Retinal pigment epithelial cell (primary cell): Measurements from ENCODE around the gene TSPAN9.

Experiments
- DNase-seq: peaks from one replicate; pipeline ENCODE4 v3.0.0-alpha.2; 2010; ENCODE audit warnings: low read depth
- H3K4me3 ChIP-seq: 2 replicates; pipeline ENCODE4 v1.5.1; 2011; ENCODE audit warnings: mild to moderate bottlenecking, low read length, control low read depth, moderate library complexity
- CTCF ChIP-seq: conservative IDR thresholded peaks from 2 replicates; pipeline ENCODE4 v1.5.1; 2011; ENCODE audit warnings: low read depth, low read length, control low read depth, inconsistent platforms

The TSPAN9 gene

GRCh38 chr12:3122841-3123678 is 45.9 kb downstream of the TSPAN9 start:
- DNase-seq: peak; percentile 83
- peak; percentile 10 for TF ChIP-seq CTCF

DNA sequence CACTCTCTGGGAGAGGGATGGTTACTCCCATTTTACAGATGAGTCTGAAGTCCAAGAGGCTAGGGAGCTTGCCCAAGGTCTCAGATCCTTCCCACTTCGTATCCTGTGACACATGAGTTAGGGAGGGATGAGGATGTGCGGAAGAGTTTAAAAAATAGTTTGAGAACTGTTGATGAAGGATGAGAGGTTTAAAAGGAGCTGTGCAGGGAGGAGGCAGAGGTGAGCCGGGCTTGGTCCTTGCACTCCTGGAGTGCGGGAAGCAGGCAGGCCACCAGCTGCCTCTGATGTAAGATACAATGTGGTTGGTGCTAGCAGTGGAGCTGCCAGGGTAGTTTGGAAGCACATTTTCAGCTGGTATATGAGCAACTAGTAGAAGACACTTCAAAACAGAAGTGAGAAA is 46.5 kb downstream of the TSPAN9 start:
- no peak for DNase-seq
- H3K4me3 ChIP-seq: no peak overlapping the region
- TF ChIP-seq CTCF: no peak

More at GRCh38 chr12:3122841-3123678, 45.9 kb downstream of the TSPAN9 start:
- H3K4me3 ChIP-seq: no peak overlapping the region

GRCh38 chr12:3124917-3125316 is 47.7 kb downstream of the TSPAN9 start:
- no peak for TF ChIP-seq CTCF

DNA sequence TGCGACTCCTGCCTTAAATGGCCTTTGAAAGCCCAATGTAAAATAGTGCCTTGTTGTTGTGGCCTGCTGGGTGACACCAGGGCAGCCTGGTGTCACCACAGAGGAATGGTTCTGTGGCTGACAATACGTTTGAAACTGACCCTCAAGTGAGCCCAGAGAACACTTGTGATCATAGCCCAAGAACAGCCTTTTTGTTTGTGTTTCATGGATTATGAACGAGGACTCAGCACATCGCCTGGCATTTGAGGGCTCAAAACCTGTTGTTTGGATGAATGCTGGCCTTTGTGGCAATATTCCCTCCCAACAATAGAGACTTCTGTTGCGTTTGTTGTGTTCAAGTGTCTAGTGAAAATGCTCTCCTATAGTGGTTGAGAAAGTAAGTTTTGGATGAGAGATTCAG is 48.5 kb downstream of the TSPAN9 start:
- TF ChIP-seq CTCF: no peak
- no peak overlapping the region for H3K4me3 ChIP-seq
- DNase-seq: no peak

More at GRCh38 chr12:3124917-3125316, 47.7 kb downstream of the TSPAN9 start:
- H3K4me3 ChIP-seq: no peak overlapping the region
- DNase-seq: no peak

DNA sequence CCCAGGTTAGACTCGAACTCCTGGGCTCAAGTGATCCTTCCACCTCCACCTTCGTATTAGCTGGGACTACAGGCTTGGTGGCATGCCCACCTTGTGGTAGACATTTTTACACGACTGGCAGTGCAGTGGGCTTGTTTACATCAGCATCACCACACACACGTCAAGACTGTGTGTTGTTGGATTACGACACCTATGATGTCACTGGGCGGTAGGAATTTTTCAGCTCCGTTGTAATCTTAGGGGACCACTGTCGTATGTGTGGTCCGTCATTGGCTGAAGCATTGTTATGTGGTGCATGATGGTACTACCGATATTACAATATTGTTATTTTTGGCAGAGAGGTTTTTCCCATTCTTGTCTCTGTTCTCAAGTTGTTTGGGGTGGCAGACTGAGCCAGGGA is 50.7 kb downstream of the TSPAN9 start:
- H3K4me3 ChIP-seq: no peak overlapping the region
- TF ChIP-seq CTCF: no peak
- DNase-seq: no peak

DNA sequence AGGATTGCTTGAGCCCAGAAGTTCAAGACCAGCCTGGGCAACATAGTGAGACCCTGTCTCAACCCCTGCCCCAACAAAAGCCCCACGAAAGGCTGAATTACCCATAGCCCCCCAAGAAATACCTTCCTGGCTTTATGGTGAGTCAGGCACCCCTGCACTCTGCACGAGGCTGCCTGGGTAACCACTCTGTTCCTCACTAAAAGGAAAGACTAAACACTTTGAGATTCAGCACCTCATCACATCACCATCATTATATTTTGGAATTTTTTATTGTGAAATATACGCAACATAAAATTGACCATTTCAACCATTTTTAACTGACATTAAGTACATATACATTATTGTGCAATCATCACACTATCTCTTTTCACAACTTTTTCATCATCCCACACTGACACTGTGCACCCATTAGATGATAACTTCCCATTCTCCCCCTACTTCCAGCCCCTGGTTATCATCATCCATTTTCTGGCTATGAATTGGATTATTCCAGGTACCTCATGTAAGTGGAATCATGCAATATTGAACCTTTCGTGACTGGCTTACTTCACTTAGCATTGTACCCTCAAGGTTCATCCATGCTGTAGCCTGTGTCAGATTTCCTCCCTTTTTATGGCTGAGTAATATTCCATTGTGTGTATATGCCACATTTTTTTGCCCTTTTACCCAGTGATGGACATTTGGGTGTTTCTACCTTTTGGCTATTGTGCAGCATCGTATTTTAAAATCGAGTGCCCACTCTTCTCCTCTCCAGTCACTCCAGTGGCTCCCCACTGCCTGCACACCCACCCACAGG is 51.5 kb downstream of the TSPAN9 start:
- TF ChIP-seq CTCF: no peak
- DNase-seq: no peak
- H3K4me3 ChIP-seq: no peak overlapping the region
